Mononuclear cell (primary cell): ENCODE data around the gene BORCS8. TPM values are rescaled to one million over a fixed set of nuclear protein-coding genes. Genes with fewer than 3 reads are reported as not detected.

Source experiments
- H3K27me3 ChIP-seq: 2 replicates; pipeline ENCODE4 v1.6.0; 2011; ENCODE audit warnings: low read length, control low read depth; ENCODE audit not compliant: insufficient read depth
- H3K4me1 ChIP-seq: 2 replicates; pipeline ENCODE4 v1.5.1; 2011; ENCODE audit warnings: mild to moderate bottlenecking, low read length, control low read depth; ENCODE audit not compliant: insufficient read depth
- H3K4me3 ChIP-seq: 2 replicates; pipeline ENCODE4 v1.5.1; 2011; ENCODE audit warnings: mild to moderate bottlenecking, low read length, moderate library complexity
- H3K9me3 ChIP-seq: 2 replicates; pipeline ENCODE4 v1.5.1; 2011; ENCODE audit warnings: low read depth, mild to moderate bottlenecking, control low read depth, low read length
- total RNA-seq: library from RNA; depleted of rRNA; stranded (reverse); fragments of >200 nt; gene quantifications from one replicate; pipeline ENCODE4 v1.2.3, GENCODE V29; 2012

The BORCS8 gene
- total RNA-seq, 1 donor: 4.6 TPM

GRCh38 chr19:19134687-19135158 lies 57.2 kb downstream of the BORCS8 start:
- Histone ChIP-seq H3K9me3 (no peaks in the 10 kb centered on the region), H3K4me3 (no peak overlapping the region), H3K4me1 (peaks cover 19% of the 10 kb centered on the region), H3K27me3 (no peaks in the 10 kb centered on the region)

GRCh38 chr19:19133985-19134384 lies 58.0 kb downstream of the BORCS8 start:
- Histone ChIP-seq H3K4me3 (no peak overlapping the region), H3K4me1 (peaks cover 19% of the 10 kb centered on the region), H3K27me3 (no peaks in the 10 kb centered on the region), H3K9me3 (no peaks in the 10 kb centered on the region)

GRCh38 chr19:19132912-19133311 lies 59.0 kb downstream of the BORCS8 start:
- H3K27me3 ChIP-seq: no peaks in the 10 kb centered on the region
- no peaks in the 10 kb centered on the region for H3K9me3 ChIP-seq
- H3K4me3 ChIP-seq: no peak overlapping the region
- peaks cover 11% of the 10 kb centered on the region for H3K4me1 ChIP-seq

GRCh38 chr19:19131989-19132388 lies 60.0 kb downstream of the BORCS8 start:
- H3K4me1 ChIP-seq: peaks cover 7% of the 10 kb centered on the region
- no peaks in the 10 kb centered on the region for H3K27me3 ChIP-seq
- H3K9me3 ChIP-seq: no peaks in the 10 kb centered on the region
- no peak overlapping the region for H3K4me3 ChIP-seq

Other genes starting within 250 kb of the BORCS8 start
- 41.5 TPM for gene SUGP2, start 158.6 kb downstream of the BORCS8 start, total RNA-seq
- gene ARMC6, start 158.5 kb downstream of the BORCS8 start, total RNA-seq: 5.9 TPM
- gene SLC25A42, start 128.2 kb downstream of the BORCS8 start, total RNA-seq: 6.4 TPM
- gene TMEM161A, start 53.7 kb downstream of the BORCS8 start, total RNA-seq: 5.5 TPM
- gene MEF2B, start 21.9 kb downstream of the BORCS8 start, total RNA-seq: 0.10 TPM
- gene RFXANK, start 106 bp upstream of the BORCS8 start, total RNA-seq: 30.4 TPM
- 8.0 TPM for gene NR2C2AP, start 11.3 kb upstream of the BORCS8 start, total RNA-seq
- not detected for gene NCAN, start 19.8 kb upstream of the BORCS8 start, total RNA-seq
- not detected for gene TM6SF2, start 81.1 kb upstream of the BORCS8 start, total RNA-seq
- 23.5 TPM for gene SUGP1, start 128.4 kb upstream of the BORCS8 start, total RNA-seq
- gene MAU2, start 128.7 kb upstream of the BORCS8 start, total RNA-seq: 55.8 TPM
- 66.5 TPM for gene GATAD2A, start 213.5 kb upstream of the BORCS8 start, total RNA-seq